Measurements from ENCODE around the gene OLFML2B. TPM values are rescaled to one million over a fixed set of nuclear protein-coding genes. Genes with fewer than 3 reads are reported as not detected.
A peak's percentile ranks its signal among the peaks of the same experiment; 100 is the strongest.

OLFML2B gene
- total RNA-seq, 1 experiment from 2014 or later: not detected

GRCh38 chr1:162003061-162003829 lies 20.4 kb downstream of the OLFML2B start:
- CTCF ChIA-PET: interaction anchor here (0.6 to 3.1 kb wide), 7 partner anchors 16 to 211 kb away, joined by 3 to 13 read pairs (median 6); partner anchors contain the start of gene OLFML2B
- no peaks in the 10 kb centered on the region for H3K9me3 Mint-ChIP-seq (ENCODE audit: unreplicated experiment)
- peak overlapping the region; percentile 13 for H3K4me3 Mint-ChIP-seq (ENCODE audit: unreplicated experiment)
- H3K27ac Mint-ChIP-seq (ENCODE audit: low read depth, unreplicated experiment): peak overlapping the region; percentile 46
- POLR2A ChIA-PET: interaction anchor here (0.8 to 1.5 kb wide), 10 partner anchors 9 to 333 kb away, joined by 3 to 7 read pairs (median 4); no protein-coding TSS in a partner anchor
- BruUV-seq (replicated peaks): no TSS peak
- peak; percentile 87 for DNase-seq (ENCODE audit: unreplicated experiment)
- intact Hi-C loops (cut with micrococcal nuclease): no loop called here
- TF ChIP-seq CTCF (IDR thresholded peaks at IDR 0.05; ENCODE audit: unreplicated experiment): no peak
- peaks cover 17% of the 10 kb centered on the region for H3K4me1 Mint-ChIP-seq (ENCODE audit: insufficient read depth, unreplicated experiment)
- peaks cover 5% of the 10 kb centered on the region for H3K36me3 Mint-ChIP-seq (ENCODE audit: insufficient read depth, unreplicated experiment)
- no peaks in the 10 kb centered on the region for H3K27me3 Mint-ChIP-seq (ENCODE audit: insufficient read depth, unreplicated experiment)

- Mint-ChIP-seq H3K27ac (ENCODE audit: low read depth, unreplicated experiment) (no peak overlapping the region), H3K4me1 (ENCODE audit: insufficient read depth, unreplicated experiment) (peaks cover 17% of the 10 kb centered on the region), H3K9me3 (ENCODE audit: unreplicated experiment) (no peaks in the 10 kb centered on the region), H3K27me3 (ENCODE audit: insufficient read depth, unreplicated experiment) (no peaks in the 10 kb centered on the region), H3K36me3 (ENCODE audit: insufficient read depth, unreplicated experiment) (peaks cover 5% of the 10 kb centered on the region), H3K4me3 (ENCODE audit: unreplicated experiment) (no peak overlapping the region)
- POLR2A ChIA-PET: no interaction called here
- intact Hi-C loops (cut with micrococcal nuclease): no loop called here
- no peak for DNase-seq (ENCODE audit: unreplicated experiment)
- no TSS peak for BruUV-seq (replicated peaks)
- CTCF ChIA-PET: interaction anchor here (2.4 kb wide), 1 partner anchor 207 kb away, joined by 8 read pairs; no protein-coding TSS in a partner anchor
- TF ChIP-seq CTCF (IDR thresholded peaks at IDR 0.05; ENCODE audit: unreplicated experiment): no peak
Observed at GRCh38 chr1:162000053-162000420, 23.6 kb downstream of the OLFML2B start.

GRCh38 chr1:161999301-162000052 lies 24.2 kb downstream of the OLFML2B start:
- H3K27ac Mint-ChIP-seq (ENCODE audit: low read depth, unreplicated experiment): no peak overlapping the region
- no TSS peak for BruUV-seq (replicated peaks)
- DNase-seq (ENCODE audit: unreplicated experiment): no peak
- ChIA-PET POLR2A (no interaction called here), CTCF (interaction anchor here (0.7 to 2.4 kb wide), 4 partner anchors 25 to 572 kb away, joined by 3 to 8 read pairs (median 4); no protein-coding TSS in a partner anchor)
- no peaks in the 10 kb centered on the region for H3K27me3 Mint-ChIP-seq (ENCODE audit: insufficient read depth, unreplicated experiment)
- H3K4me1 Mint-ChIP-seq (ENCODE audit: insufficient read depth, unreplicated experiment): peaks cover 14% of the 10 kb centered on the region
- no peak overlapping the region for H3K4me3 Mint-ChIP-seq (ENCODE audit: unreplicated experiment)
- peaks cover 5% of the 10 kb centered on the region for H3K36me3 Mint-ChIP-seq (ENCODE audit: insufficient read depth, unreplicated experiment)
- no peaks in the 10 kb centered on the region for H3K9me3 Mint-ChIP-seq (ENCODE audit: unreplicated experiment)
- no peak for TF ChIP-seq CTCF (IDR thresholded peaks at IDR 0.05; ENCODE audit: unreplicated experiment)
- intact Hi-C loops (cut with micrococcal nuclease): no loop called here

- CTCF ChIA-PET: interaction anchor here (0.6 to 2.4 kb wide), 5 partner anchors 14 to 571 kb away, joined by 3 to 8 read pairs (median 3); no protein-coding TSS in a partner anchor
- peak; percentile 32 for DNase-seq (ENCODE audit: unreplicated experiment)
- BruUV-seq (replicated peaks): no TSS peak
Observed at GRCh38 chr1:161998811-161999210, 24.9 kb downstream of the OLFML2B start.

More at GRCh38 chr1:161998811-161999210, 24.9 kb downstream of the OLFML2B start:
- no peak for TF ChIP-seq CTCF (IDR thresholded peaks at IDR 0.05; ENCODE audit: unreplicated experiment)
- no peaks in the 10 kb centered on the region for H3K9me3 Mint-ChIP-seq (ENCODE audit: unreplicated experiment)
- no peak overlapping the region for H3K27ac Mint-ChIP-seq (ENCODE audit: low read depth, unreplicated experiment)
- H3K4me1 Mint-ChIP-seq (ENCODE audit: insufficient read depth, unreplicated experiment): peaks cover 7% of the 10 kb centered on the region
- no peaks in the 10 kb centered on the region for H3K27me3 Mint-ChIP-seq (ENCODE audit: insufficient read depth, unreplicated experiment)
- POLR2A ChIA-PET: no interaction called here
- peaks cover 4% of the 10 kb centered on the region for H3K36me3 Mint-ChIP-seq (ENCODE audit: insufficient read depth, unreplicated experiment)
- intact Hi-C loops (cut with micrococcal nuclease): no loop called here
- H3K4me3 Mint-ChIP-seq (ENCODE audit: unreplicated experiment): no peak overlapping the region
